Activated CD4-positive, alpha-beta T cell treated with anti-CD3 and anti-CD28 coated beads for 36 hours (primary cell): ENCODE data around the gene ZC3H12C. TPM values are rescaled to one million over a fixed set of nuclear protein-coding genes. Genes with fewer than 3 reads are reported as not detected.
A peak's percentile ranks its signal among the peaks of the same experiment; 100 is the strongest.

ENCODE experiments used
- ATAC-seq: fragments of 200-7000 bp; cut with Tn5 transposase; one replicate; pipeline ENCODE4 v1.10.0; 2021; ENCODE audit warnings: mild to moderate bottlenecking, moderate library complexity
- CTCF ChIA-PET: fragments of 350-600 bp; sonication (Branson Sonifier 250); formaldehyde crosslinking; loops from one replicate; lab custom pipeline; 2021; ENCODE audit warnings: antibody characterized with exemption; lab: Charles Lee
- POLR2A ChIA-PET: fragments of 350-600 bp; sonication (Branson Sonifier 250); formaldehyde crosslinking; loops from one replicate; lab custom pipeline; 2021; ENCODE audit warnings: antibody characterized with exemption, inconsistent platforms; lab: Charles Lee
- DNase-seq: peaks from one replicate; pipeline ENCODE4 v3.0.0-alpha.2; 2020
- H3K27ac Mint-ChIP-seq: one replicate; pipeline ENCODE4 v1.8.0; 2021; ENCODE audit warnings: mixed read lengths
- H3K27me3 Mint-ChIP-seq: one replicate; pipeline ENCODE4 v1.8.0; 2021; ENCODE audit warnings: mixed read lengths
- H3K36me3 Mint-ChIP-seq: one replicate; pipeline ENCODE4 v1.8.0; 2021; ENCODE audit warnings: low read depth, mixed read lengths
- H3K4me1 Mint-ChIP-seq: one replicate; pipeline ENCODE4 v1.8.0; 2021; ENCODE audit warnings: mixed read lengths
- H3K4me3 Mint-ChIP-seq: one replicate; pipeline ENCODE4 v1.8.0; 2021; ENCODE audit warnings: mild to moderate bottlenecking, moderate library complexity, mixed read lengths
- H3K9me3 Mint-ChIP-seq: one replicate; pipeline ENCODE4 v1.8.0; 2021; ENCODE audit warnings: low read depth, mixed read lengths
- intact Hi-C, 2 experiments: fragments of 100-400 bp; cut with DNase I in 1 of 2; cut with micrococcal nuclease in 1 of 2; formaldehyde crosslinking; loops; one replicate each; pipeline versions ENCODE4 v1.14.2 to v1.15.1; 2022 to 2024; cut with DNase I, micrococcal nuclease
- total RNA-seq, 2 experiments: library from RNA; stranded (reverse); gene quantifications; one replicate each; pipeline ENCODE4 v1.2.3, GENCODE V29; 2021

Gene ZC3H12C
- total RNA-seq, 2 experiments from 2014 or later, result 1.6 TPM

- ATAC-seq (no peak), DNase-seq (no peak)
- Mint-ChIP-seq H3K27me3 (peaks cover 12% of the 10 kb centered on the region), H3K36me3 (no peaks in the 10 kb centered on the region), H3K27ac (no peak overlapping the region), H3K4me1 (no peaks in the 10 kb centered on the region), H3K9me3 (no peaks in the 10 kb centered on the region), H3K4me3 (no peak overlapping the region)
- ChIA-PET CTCF (interaction anchor here (1.0 to 1.5 kb wide), 2 partner anchors 27 to 1083 kb away, joined by 6 read pairs; no protein-coding TSS in a partner anchor), POLR2A (no interaction called here)
- intact Hi-C loops, result no loop called here
Observed at GRCh38 chr11:110128161-110128560, 35.0 kb downstream of the ZC3H12C start.

DNA sequence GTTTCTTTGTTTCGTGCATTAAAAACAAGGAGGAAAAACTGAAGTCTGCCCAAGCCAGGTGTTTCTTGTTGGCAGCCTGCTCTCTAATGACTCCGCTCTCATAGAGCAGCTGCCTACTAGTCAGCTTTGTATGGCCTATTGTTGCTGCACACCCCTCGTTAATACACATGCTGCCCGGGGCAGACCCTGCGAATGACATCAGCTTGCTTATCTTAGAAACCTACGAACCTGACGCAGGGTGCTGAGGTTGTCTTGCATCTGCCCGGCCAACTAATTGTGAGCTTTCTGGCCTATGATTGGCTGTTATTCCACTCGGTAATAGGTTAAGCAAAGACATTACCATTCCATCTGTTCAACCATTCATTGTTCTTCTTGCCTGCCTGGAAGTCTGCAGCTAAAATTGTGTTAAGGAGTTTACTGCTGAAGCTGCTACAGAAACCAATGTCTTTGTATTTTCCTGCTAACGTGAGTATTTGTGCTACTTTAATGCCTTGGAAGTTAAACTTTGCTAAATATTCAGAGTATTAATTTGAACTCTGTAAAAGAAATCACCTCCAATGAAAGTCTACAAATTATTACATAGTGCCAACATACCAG, 37.5 kb downstream of the ZC3H12C start:
- no peak overlapping the region for H3K4me3 Mint-ChIP-seq
- intact Hi-C loops, result no loop called here
- CTCF ChIA-PET, result no interaction called here

DNA sequence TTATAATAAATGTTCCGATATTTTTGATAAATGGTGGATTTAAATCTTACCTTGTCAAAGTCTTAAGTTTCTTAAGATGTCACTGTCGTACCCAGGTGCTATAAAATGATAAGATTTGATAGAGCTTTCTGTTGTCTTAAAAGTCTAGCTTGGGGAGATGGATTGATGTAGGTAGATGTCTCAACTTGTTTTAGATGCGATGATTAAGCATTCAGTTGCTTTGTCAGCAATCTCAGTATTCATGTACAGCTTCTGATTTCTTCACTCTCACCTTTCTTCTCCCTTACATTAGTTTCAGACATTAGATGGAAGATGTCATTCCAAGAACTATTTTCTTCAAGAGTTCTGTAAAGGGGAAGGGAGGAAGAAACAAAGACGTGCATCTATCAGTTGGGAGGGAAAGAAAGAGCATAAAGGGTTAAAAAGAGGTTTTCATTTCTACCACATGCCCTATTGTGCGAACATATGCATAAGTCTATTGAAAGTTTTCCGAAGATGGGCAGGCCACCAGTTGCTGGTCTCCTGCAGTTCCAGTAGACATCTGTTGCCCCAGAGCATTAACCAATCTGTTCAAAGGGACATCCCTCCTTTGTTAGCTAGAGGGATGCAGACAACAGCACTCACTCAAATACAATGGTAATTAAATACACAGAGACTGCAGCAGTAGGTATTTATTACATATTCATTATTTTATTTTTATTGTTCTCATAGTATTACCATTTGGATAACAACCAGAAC, 38.4 kb downstream of the ZC3H12C start:
- no peaks in the 10 kb centered on the region for H3K4me1 Mint-ChIP-seq
- peaks cover 9% of the 10 kb centered on the region for H3K27me3 Mint-ChIP-seq
- H3K36me3 Mint-ChIP-seq, result no peaks in the 10 kb centered on the region
- no peak overlapping the region for H3K27ac Mint-ChIP-seq
- DNase-seq, result no peak
- intact Hi-C loops, result no loop called here
- POLR2A ChIA-PET, result no interaction called here
- CTCF ChIA-PET, result no interaction called here
- no peak overlapping the region for H3K4me3 Mint-ChIP-seq
- ATAC-seq, result no peak
- H3K9me3 Mint-ChIP-seq, result no peaks in the 10 kb centered on the region

More for the DNA sequence above, 37.5 kb downstream of the ZC3H12C start:
- ATAC-seq (no peak), DNase-seq (no peak)
- H3K4me1 Mint-ChIP-seq, result no peaks in the 10 kb centered on the region
- no peak overlapping the region for H3K27ac Mint-ChIP-seq
- POLR2A ChIA-PET, result no interaction called here
- H3K27me3 Mint-ChIP-seq, result peaks cover 9% of the 10 kb centered on the region
- no peaks in the 10 kb centered on the region for H3K9me3 Mint-ChIP-seq
- no peaks in the 10 kb centered on the region for H3K36me3 Mint-ChIP-seq

GRCh38 chr11:110133160-110133559, 40.0 kb downstream of the ZC3H12C start:
- DNase-seq (no peak), ATAC-seq (no peak)
- intact Hi-C loops, result no loop called here
- no peaks in the 10 kb centered on the region for H3K9me3 Mint-ChIP-seq
- H3K27ac Mint-ChIP-seq, result no peak overlapping the region
- ChIA-PET POLR2A (no interaction called here), CTCF (no interaction called here)
- H3K36me3 Mint-ChIP-seq, result no peaks in the 10 kb centered on the region
- H3K4me3 Mint-ChIP-seq, result no peak overlapping the region
- no peaks in the 10 kb centered on the region for H3K4me1 Mint-ChIP-seq
- peaks cover 9% of the 10 kb centered on the region for H3K27me3 Mint-ChIP-seq

GRCh38 chr11:110134110-110134509, 40.9 kb downstream of the ZC3H12C start:
- peaks cover 9% of the 10 kb centered on the region for H3K27me3 Mint-ChIP-seq
- H3K27ac Mint-ChIP-seq, result no peak overlapping the region
- H3K9me3 Mint-ChIP-seq, result no peaks in the 10 kb centered on the region
- CTCF ChIA-PET, result interaction anchor here (0.6 kb wide), 1 partner anchor 229 kb away, joined by 3 read pairs; no protein-coding TSS in a partner anchor
- H3K4me3 Mint-ChIP-seq, result no peak overlapping the region
- no peak for DNase-seq
- POLR2A ChIA-PET, result no interaction called here
- ATAC-seq, result no peak
- H3K4me1 Mint-ChIP-seq, result no peaks in the 10 kb centered on the region
- intact Hi-C loops, result no loop called here
- H3K36me3 Mint-ChIP-seq, result no peaks in the 10 kb centered on the region

GRCh38 chr11:110141812-110142211, 48.6 kb downstream of the ZC3H12C start:
- no peaks in the 10 kb centered on the region for H3K4me1 Mint-ChIP-seq
- DNase-seq (no peak), ATAC-seq (no peak)
- H3K9me3 Mint-ChIP-seq, result no peaks in the 10 kb centered on the region
- peaks cover 14% of the 10 kb centered on the region for H3K27me3 Mint-ChIP-seq
- intact Hi-C loops, result no loop called here
- ChIA-PET POLR2A (no interaction called here), CTCF (interaction anchor here (0.6 to 1.5 kb wide), 2 partner anchors 32 to 673 kb away, joined by 3 read pairs; no protein-coding TSS in a partner anchor)
- H3K4me3 Mint-ChIP-seq, result no peak overlapping the region
- H3K36me3 Mint-ChIP-seq, result no peaks in the 10 kb centered on the region
- H3K27ac Mint-ChIP-seq, result no peak overlapping the region

DNA sequence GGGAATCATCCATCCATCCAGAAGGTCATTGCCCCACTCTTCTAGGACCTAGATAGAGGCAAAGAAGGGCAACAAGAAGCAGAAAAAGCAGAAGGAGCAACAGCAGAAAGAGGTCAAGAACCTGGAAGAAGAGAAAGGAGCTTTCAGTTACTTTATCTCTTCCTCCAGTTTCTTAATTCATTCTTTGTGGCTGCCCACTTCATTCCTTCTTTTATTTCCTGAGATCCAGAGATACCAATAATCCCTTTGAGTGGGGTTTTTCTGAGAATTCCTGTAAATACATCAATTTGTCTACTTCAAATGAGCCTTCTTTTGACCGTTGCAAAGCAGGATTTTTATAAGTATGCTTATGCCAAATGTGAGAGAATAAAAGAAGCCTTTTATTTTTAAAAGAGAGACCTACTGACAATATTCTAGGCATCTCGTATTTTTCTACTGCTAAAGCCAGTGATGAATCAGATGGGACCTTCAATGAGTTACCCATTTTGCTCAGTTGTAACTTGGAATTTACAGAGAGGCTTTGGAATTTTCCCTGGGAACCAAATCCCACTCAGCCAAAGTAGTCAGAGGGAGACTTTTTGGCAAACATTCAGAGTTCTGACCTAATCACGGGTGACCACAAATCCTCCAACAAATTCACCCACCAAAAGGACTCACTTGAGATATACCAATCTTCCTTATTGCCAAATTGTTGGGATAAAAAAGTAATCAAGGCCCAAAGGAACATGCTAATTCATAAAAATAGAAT, 54.9 kb downstream of the ZC3H12C start:
- Mint-ChIP-seq H3K36me3 (no peaks in the 10 kb centered on the region), H3K4me3 (no peak overlapping the region), H3K27me3 (peaks cover 12% of the 10 kb centered on the region), H3K27ac (no peak overlapping the region), H3K9me3 (no peaks in the 10 kb centered on the region), H3K4me1 (peaks cover 5% of the 10 kb centered on the region)
- intact Hi-C loops, result no loop called here
- ChIA-PET CTCF (interaction anchor here (1.5 kb wide), 1 partner anchor 26 kb away, joined by 4 read pairs; no protein-coding TSS in a partner anchor), POLR2A (no interaction called here)
- DNase-seq (no peak), ATAC-seq (no peak)

- no peaks in the 10 kb centered on the region for H3K36me3 Mint-ChIP-seq
- H3K27me3 Mint-ChIP-seq, result peaks cover 12% of the 10 kb centered on the region
- H3K4me1 Mint-ChIP-seq, result peaks cover 5% of the 10 kb centered on the region
- ChIA-PET POLR2A (interaction anchor here (0.6 kb wide), 1 partner anchor 59 kb away, joined by 3 read pairs; no protein-coding TSS in a partner anchor), CTCF (interaction anchor here (0.6 to 1.5 kb wide), 2 partner anchors 25 to 178 kb away, joined by 3 to 4 read pairs; no protein-coding TSS in a partner anchor)
- ATAC-seq (peak; percentile 94), DNase-seq (no peak)
- H3K4me3 Mint-ChIP-seq, result no peak overlapping the region
- H3K9me3 Mint-ChIP-seq, result no peaks in the 10 kb centered on the region
- intact Hi-C loops, result no loop called here
- no peak overlapping the region for H3K27ac Mint-ChIP-seq
Observed at GRCh38 chr11:110148775-110149744, 55.9 kb downstream of the ZC3H12C start.

DNA sequence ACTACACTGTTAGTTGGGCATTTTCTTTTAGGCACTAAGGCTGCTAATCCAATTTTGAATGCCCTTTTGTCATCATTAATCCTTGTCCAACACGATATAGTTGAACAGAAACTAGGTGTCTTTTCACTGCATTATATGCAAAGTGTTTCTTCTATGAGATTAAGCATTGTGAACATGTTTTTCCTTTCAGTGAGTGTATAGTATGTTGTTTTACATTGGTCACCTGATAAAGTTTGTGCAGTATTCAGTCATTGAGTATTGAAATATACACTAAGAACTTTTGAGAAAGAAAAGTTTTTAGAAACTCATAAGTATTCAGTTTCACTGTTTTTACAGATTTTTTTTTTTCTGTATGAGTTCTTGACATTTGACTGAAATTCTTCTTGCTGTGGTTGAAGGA, 59.0 kb downstream of the ZC3H12C start:
- ChIA-PET POLR2A (no interaction called here), CTCF (interaction anchor here (0.7 kb wide), 1 partner anchor 206 kb away, joined by 3 read pairs; no protein-coding TSS in a partner anchor)
- no peak for DNase-seq
- H3K27ac Mint-ChIP-seq, result no peak overlapping the region
- no peaks in the 10 kb centered on the region for H3K36me3 Mint-ChIP-seq
- H3K27me3 Mint-ChIP-seq, result peaks cover 2% of the 10 kb centered on the region
- intact Hi-C loops, result no loop called here
- H3K4me1 Mint-ChIP-seq, result peaks cover 5% of the 10 kb centered on the region
- peak; percentile 25 for ATAC-seq
- H3K9me3 Mint-ChIP-seq, result no peaks in the 10 kb centered on the region
- no peak overlapping the region for H3K4me3 Mint-ChIP-seq

GRCh38 chr11:110153474-110153873, 60.3 kb downstream of the ZC3H12C start:
- H3K27ac Mint-ChIP-seq, result no peak overlapping the region
- DNase-seq, result no peak
- ChIA-PET POLR2A (no interaction called here), CTCF (no interaction called here)
- no peak overlapping the region for H3K4me3 Mint-ChIP-seq
- ATAC-seq, result no peak
- peaks cover 2% of the 10 kb centered on the region for H3K27me3 Mint-ChIP-seq
- intact Hi-C loops, result no loop called here
- H3K36me3 Mint-ChIP-seq, result no peaks in the 10 kb centered on the region
- no peaks in the 10 kb centered on the region for H3K9me3 Mint-ChIP-seq
- peaks cover 5% of the 10 kb centered on the region for H3K4me1 Mint-ChIP-seq
